K562 (cell line): ENCODE measurements around the gene PTAFR. TPM values are rescaled to one million over a fixed set of nuclear protein-coding genes. Genes with fewer than 3 reads are reported as not detected.

Experiments used
- CBX8 ChIP-seq: fragments of 200-600 bp; sonication (generic); IDR thresholded peaks from 2 replicates; pipeline ENCODE4 v1.6.1; 2012; ENCODE audit warnings: borderline replicate concordance, mixed run types, low read depth, mild to moderate bottlenecking, moderate library complexity, mixed read lengths, low read length, control low read depth, inconsistent platforms; ENCODE audit not compliant: poor library complexity, severe bottlenecking; ENCODE audit errors: extremely low read depth
- IRF1 ChIP-seq: sonication (generic); formaldehyde crosslinking; IDR thresholded peaks from 2 replicates; pipeline ENCODE4 v1.8.0; 2022; ENCODE audit warnings: missing genetic modification reagents, mild to moderate bottlenecking, borderline replicate concordance
- JUND ChIP-seq, 2 experiments: IDR thresholded peaks; 2 replicates in 1 of 2; 3 replicates in 1 of 2; pipeline ENCODE4 v1.6.1; 2011; ENCODE audit warnings: borderline replicate concordance in 2 of 2, low read depth in 2 of 2, low read length in 2 of 2, improper control_type of control experiment in 1 of 2, missing biosample characterization in 1 of 2, missing genetic modification characterization in 1 of 2, missing genetic modification reagents in 1 of 2
- KAT7 ChIP-seq: sonication (generic); formaldehyde crosslinking; IDR thresholded peaks from 2 replicates; pipeline ENCODE4 v1.8.0; 2022; ENCODE audit warnings: missing genetic modification reagents, mild to moderate bottlenecking, borderline replicate concordance
- NEUROD1 ChIP-seq: fragments of 150-350 bp; IDR thresholded peaks from 2 replicates; pipeline ENCODE4 v1.6.1; 2014; ENCODE audit warnings: borderline replicate concordance, low read length, low read depth; ENCODE audit not compliant: partially characterized antibody
- NR3C1 ChIP-seq: sonication (generic); formaldehyde crosslinking; IDR thresholded peaks from 2 replicates; pipeline ENCODE4 v1.8.1; 2022; ENCODE audit warnings: missing genetic modification reagents
- PCBP2 ChIP-seq: fragments of 200-400 bp; formaldehyde crosslinking; IDR thresholded peaks from 2 replicates; pipeline ENCODE4 v1.6.1; 2018; ENCODE audit warnings: low read length, low read depth, mild to moderate bottlenecking, moderate library complexity; ENCODE audit not compliant: poor library complexity, severe bottlenecking
- POLR2B ChIP-seq: fragments of 450-650 bp; IDR thresholded peaks from 2 replicates; pipeline ENCODE4 v1.6.1; 2018; ENCODE audit warnings: low read depth; ENCODE audit not compliant: partially characterized antibody
- RBM15 ChIP-seq: fragments of 200-400 bp; formaldehyde crosslinking; IDR thresholded peaks from 2 replicates; pipeline ENCODE4 v1.6.1; 2018; ENCODE audit warnings: mild to moderate bottlenecking, low read length, moderate library complexity; ENCODE audit not compliant: insufficient read depth
- SLC30A9 ChIP-seq: fragments of 250-450 bp; sonication (Bioruptor Pico); IDR thresholded peaks from 2 replicates; pipeline ENCODE4 v1.8.0; 2022; ENCODE audit warnings: mild to moderate bottlenecking, moderate library complexity
- TBL1XR1 ChIP-seq, 2 experiments: IDR thresholded peaks; 2 replicates each; pipeline ENCODE4 v1.6.1; 2012; ENCODE audit warnings: improper control_type of control experiment in 2 of 2, low read length in 2 of 2, mild to moderate bottlenecking in 1 of 2
- ZBTB34 ChIP-seq: fragments of 250-450 bp; sonication (Bioruptor Pico); IDR thresholded peaks from 2 replicates; pipeline ENCODE4 v1.8.0; 2021; ENCODE audit warnings: mild to moderate bottlenecking, moderate library complexity
- ZFP91 ChIP-seq: sonication (generic); formaldehyde crosslinking; IDR thresholded peaks from 2 replicates; pipeline ENCODE4 v1.8.0; 2022; ENCODE audit warnings: mild to moderate bottlenecking, missing genetic modification reagents
- ZNF609 ChIP-seq: sonication (generic); formaldehyde crosslinking; IDR thresholded peaks from 2 replicates; pipeline ENCODE4 v1.8.1; 2023; ENCODE audit warnings: missing genetic modification reagents, mild to moderate bottlenecking, borderline replicate concordance
- ZNF699 ChIP-seq: fragments of 250-450 bp; sonication (Bioruptor Pico); IDR thresholded peaks from 2 replicates; pipeline ENCODE4 v1.8.0; 2021; ENCODE audit warnings: mild to moderate bottlenecking, moderate library complexity; ENCODE audit not compliant: insufficient replicate concordance
- polyA plus RNA-seq, 8 experiments: library from polyadenylated mRNA; depleted of rRNA in 4 of 8; stranded (reverse) in 5 of 8; unstranded in 3 of 8; fragments of >200 nt; fragmentation: Nextera tagmentation in 2 of 8; fragmentation: Illumina TruSeq in 1 of 8; extraction: Ambion mirVana in 2 of 8; extraction: Trizol in 1 of 8; gene quantifications; 2 replicates each; pipeline versions ENCODE4 v1.2.1 to v1.2.3, GENCODE V29; 2011 to 2014; ENCODE audit warnings: inconsistent platforms in 1 of 8, missing spikeins in 1 of 8
- total RNA-seq, 7 experiments: library from RNA; depleted of rRNA in 6 of 7; stranded (reverse); fragments of >200 nt in 6 of 7; fragmentation: Illumina TruSeq in 2 of 7; extraction: Trizol in 2 of 7; gene quantifications; 2 replicates each; pipeline versions ENCODE4 v1.2.1 to v1.2.3, GENCODE V29; 2011 to 2021; ENCODE audit warnings: low replicate concordance in 1 of 7

Gene PTAFR
- total and polyA plus RNA-seq, 9 of the 15 experiments (the other 6 are each of a cell fraction or from before 2014, with no cell fraction given): 0.15 to 0.55 (median 0.40) TPM; not detected in 1

GRCh38 chr1:28132171-28133167, 44.0 kb downstream of the PTAFR start (continued):
- no peak for TF ChIP-seq IRF1 (CRISPR knock-in tag)
- TF ChIP-seq RBM15: no peak
- no peak for TF ChIP-seq NR3C1 (CRISPR knock-in tag)
- TF ChIP-seq POLR2B: no peak
- TF ChIP-seq SLC30A9 (CRISPR knock-in tag): no peak
- no peak for TF ChIP-seq ZBTB34 (CRISPR knock-in tag)
- no peak for TF ChIP-seq KAT7 (CRISPR knock-in tag)
- TF ChIP-seq TBL1XR1 (IDR thresholded peaks at IDR 0.05; ENCODE audit: low read length in 2 of 2): no peak
- no peak for TF ChIP-seq JUND (IDR thresholded peaks at IDR 0.05; ENCODE audit: borderline replicate concordance, low read depth, low read length)
- no peak for TF ChIP-seq JUND (tag; IDR thresholded peaks at IDR 0.05; ENCODE audit: borderline replicate concordance, low read depth, low read length)
- TF ChIP-seq ZNF699: no peak
- no peak for TF ChIP-seq PCBP2
- no peak for TF ChIP-seq ZNF609
- TF ChIP-seq ZFP91 (CRISPR knock-in tag): no peak
- no peak for TF ChIP-seq NEUROD1
- no peak for TF ChIP-seq CBX8
